Cardiac fibroblast (primary cell): ENCODE data around the gene ERC2.

Experiments used
- DNase-seq, 2 donors: peaks; one replicate each; pipeline versions ENCODE4 v3.0.0 to v3.0.0-alpha.2; 2010; ENCODE audit warnings: low read depth in 2 of 2
- H3K4me3 ChIP-seq, 2 donors: replicated peaks in 1 of 2; 1 replicate in 1 of 2; 2 replicates in 1 of 2; pipeline ENCODE4 v1.5.1; 2011; ENCODE audit warnings: low read depth in 2 of 2, low read length in 2 of 2, mild to moderate bottlenecking in 2 of 2, moderate library complexity in 1 of 2
- CTCF ChIP-seq: IDR thresholded peaks from one replicate; pipeline ENCODE4 v1.5.1; 2011; ENCODE audit warnings: low read depth, mild to moderate bottlenecking, low read length, inconsistent platforms

Gene ERC2

GRCh38 chr3:56121716-56122115 lies 346.6 kb downstream of the ERC2 start:
- DNase-seq = no peak
- no peak for TF ChIP-seq CTCF
- H3K4me3 ChIP-seq = no peak overlapping the region

GRCh38 chr3:56119575-56120349 lies 348.5 kb downstream of the ERC2 start:
- peak; percentile 81 to 88 for DNase-seq
- no peak for TF ChIP-seq CTCF
- no peak overlapping the region for H3K4me3 ChIP-seq

GRCh38 chr3:56118968-56119367 lies 349.3 kb downstream of the ERC2 start:
- TF ChIP-seq CTCF = no peak
- no peak for DNase-seq
- H3K4me3 ChIP-seq = no peak overlapping the region

GRCh38 chr3:56115698-56116097 lies 352.6 kb downstream of the ERC2 start:
- no peak overlapping the region for H3K4me3 ChIP-seq
- no peak for TF ChIP-seq CTCF
- no peak for DNase-seq

- no peak for DNase-seq
Observed at GRCh38 chr3:56115199-56115598, 353.1 kb downstream of the ERC2 start.

GRCh38 chr3:56113908-56114307 lies 354.4 kb downstream of the ERC2 start:
- DNase-seq = no peak
- TF ChIP-seq CTCF = no peak

More at GRCh38 chr3:56115199-56115598, 353.1 kb downstream of the ERC2 start:
- TF ChIP-seq CTCF = no peak
- no peak overlapping the region for H3K4me3 ChIP-seq

GRCh38 chr3:56113231-56113630 lies 355.0 kb downstream of the ERC2 start:
- TF ChIP-seq CTCF = no peak
- no peak overlapping the region for H3K4me3 ChIP-seq
- no peak for DNase-seq

More at GRCh38 chr3:56113908-56114307, 354.4 kb downstream of the ERC2 start:
- H3K4me3 ChIP-seq = no peak overlapping the region
